ENCODE data around the gene MAPK8IP1.

MAPK8IP1 gene

GRCh38 chr11:45864041-45864440, 21.4 kb upstream of the MAPK8IP1 start:
- ChIA-PET CTCF (interaction anchor here (0.7 to 3.6 kb wide), 2 partner anchors 9 to 230 kb away, joined by 3 to 41 read pairs; no protein-coding TSS in a partner anchor), POLR2A (interaction anchor here (0.6 kb wide), 1 partner anchor 71 kb away, joined by 6 read pairs; no protein-coding TSS in a partner anchor)
- no peak overlapping the region for H3K27ac ChIP-seq (ENCODE audit: extremely low read depth, low read depth, low read length)
- H3K4me3 ChIP-seq (ENCODE audit: low read depth, low read length), result no peak overlapping the region
- H3K36me3 ChIP-seq (ENCODE audit: control insufficient read depth in 2 of 2, insufficient read depth in 1 of 2, low read length in 2 of 2), result peaks cover 0 to 68% of the 10 kb centered on the region in 2 experiments; a peak in 1 of 3 replicates
- no peak for TF ChIP-seq ZFP41 (tag by site-specific recombination; IDR thresholded peaks at IDR 0.05; ENCODE audit: borderline replicate concordance)
- TF ChIP-seq ZNF169 (tag by site-specific recombination; IDR thresholded peaks at IDR 0.05), result no peak
- TF ChIP-seq ZNF791 (tag by site-specific recombination; IDR thresholded peaks at IDR 0.05), result no peak
- no peak for TF ChIP-seq ZNF701 (tag by site-specific recombination; IDR thresholded peaks at IDR 0.05)
- TF ChIP-seq ZSCAN30 (tag by site-specific recombination; IDR thresholded peaks at IDR 0.05), result no peak
- no peak for TF ChIP-seq ZNF202 (tag by site-specific recombination; IDR thresholded peaks at IDR 0.05; ENCODE audit: borderline replicate concordance)
- TF ChIP-seq ZBTB49 (tag by site-specific recombination; IDR thresholded peaks at IDR 0.05; ENCODE audit: low read depth), result no peak
- no peak for TF ChIP-seq KLF16 (tag by site-specific recombination; IDR thresholded peaks at IDR 0.05)
- TF ChIP-seq ZNF600 (tag by site-specific recombination; IDR thresholded peaks at IDR 0.05), result no peak
- no peak for TF ChIP-seq ZNF830 (tag by site-specific recombination; IDR thresholded peaks at IDR 0.05; ENCODE audit: low read depth)
- TF ChIP-seq ZBTB44 (tag by site-specific recombination; IDR thresholded peaks at IDR 0.05), result no peak
- TF ChIP-seq ZBTB11 (tag by site-specific recombination; conservative IDR thresholded peaks at IDR 0.05; ENCODE audit: low read depth), result no peak
- TF ChIP-seq ZNF580 (tag by site-specific recombination; IDR thresholded peaks at IDR 0.05), result no peak
- no peak for TF ChIP-seq PRDM6 (tag by site-specific recombination; IDR thresholded peaks at IDR 0.05)
- TF ChIP-seq ZNF645 (tag by site-specific recombination; IDR thresholded peaks at IDR 0.05), result no peak
- TF ChIP-seq ZNF16 (tag by site-specific recombination; IDR thresholded peaks at IDR 0.05; ENCODE audit: low read depth), result no peak
- no peak for TF ChIP-seq SCRT1 (tag by site-specific recombination; IDR thresholded peaks at IDR 0.05; ENCODE audit: borderline replicate concordance)
- TF ChIP-seq PRDM10 (tag by site-specific recombination; IDR thresholded peaks at IDR 0.05), result no peak
- no peak for TF ChIP-seq ZNF274 (IDR thresholded peaks at IDR 0.05; ENCODE audit: low read length)
- no peak for TF ChIP-seq ZNF274 (tag by site-specific recombination; IDR thresholded peaks at IDR 0.05; ENCODE audit: borderline replicate concordance)
- TF ChIP-seq ZBTB17 (tag by site-specific recombination; IDR thresholded peaks at IDR 0.05), result no peak
- no peaks in the 10 kb centered on the region for H3K9me3 ChIP-seq (ENCODE audit: control insufficient read depth, insufficient read depth, low read depth, low read length)
- H3K4me1 ChIP-seq (ENCODE audit: control insufficient read depth, insufficient read depth, low read length), result no peaks in the 10 kb centered on the region

Measured in HEK293 (cell line).